Neural cell (in vitro differentiated cells): Measurements from ENCODE around the gene RD3L.

ENCODE experiments used
- CTCF ChIP-seq: fragments of 450-650 bp; IDR thresholded peaks from 2 replicates; pipeline ENCODE4 v1.5.1; 2014; ENCODE audit warnings: antibody characterized with exemption, mild to moderate bottlenecking, moderate library complexity; ENCODE audit not compliant: poor library complexity, severe bottlenecking
- EZH2 ChIP-seq: fragments of 200-600, 300-800 bp; shearing (Covaris generic), sonication (generic); IDR thresholded peaks from 2 replicates; pipeline ENCODE4 v1.6.1; 2014; ENCODE audit warnings: antibody characterized with exemption, low read length, borderline replicate concordance, mild to moderate bottlenecking; ENCODE audit not compliant: insufficient read depth, poor library complexity, severe bottlenecking
- MXI1 ChIP-seq: fragments of 450-650 bp; conservative IDR thresholded peaks from 2 replicates; pipeline ENCODE4 v1.6.1; 2014; ENCODE audit warnings: antibody characterized with exemption, mild to moderate bottlenecking; ENCODE audit not compliant: poor library complexity, severe bottlenecking
- POLR2AphosphoS5 ChIP-seq: IDR thresholded peaks from 2 replicates; pipeline ENCODE4 v1.6.1; 2012
- RAD21 ChIP-seq: fragments of 450-650 bp; conservative IDR thresholded peaks from 2 replicates; pipeline ENCODE4 v1.6.1; 2014; ENCODE audit warnings: antibody characterized with exemption, mild to moderate bottlenecking, moderate library complexity
- REST ChIP-seq: IDR thresholded peaks from 2 replicates; pipeline ENCODE4 v1.6.1; 2012; ENCODE audit warnings: borderline replicate concordance
- TAF1 ChIP-seq: IDR thresholded peaks from 2 replicates; pipeline ENCODE4 v1.6.1; 2012; ENCODE audit warnings: low read depth

- no peak for TF ChIP-seq REST
- no peak for TF ChIP-seq CTCF
- TF ChIP-seq RAD21 = no peak
- TF ChIP-seq TAF1 = no peak
- TF ChIP-seq EZH2 = no peak
- no peak for TF ChIP-seq POLR2AphosphoS5
- no peak for TF ChIP-seq MXI1
Observed at GRCh38 chr14:103905842-103906456, 36.4 kb downstream of the RD3L start.
